KOPT-K1 (cell line): ENCODE data around the gene TPI1.
"Not testable (repeated sequence)": the region's sequence is repeated elsewhere in the genome, so short reads cannot be mapped to it uniquely, and the experiment has no call there.

Experiments
- H3K27ac ChIP-seq: fragments of 200-600 bp; sonication (generic); 2 replicates; pipeline ENCODE4 v1.5.1; 2016; ENCODE audit warnings: antibody characterized with exemption, mild to moderate bottlenecking, low read depth, low read length; ENCODE audit not compliant: poor library complexity, severe bottlenecking
- H3K36me3 ChIP-seq: fragments of 200-600 bp; sonication (generic); 2 replicates; pipeline ENCODE4 v1.5.1; 2017; ENCODE audit warnings: antibody characterized with exemption, mild to moderate bottlenecking, low read length, moderate library complexity; ENCODE audit not compliant: insufficient read depth
- H3K9me3 ChIP-seq: fragments of 200-600 bp; sonication (generic); 2 replicates; pipeline ENCODE4 v1.5.1; 2017; ENCODE audit warnings: antibody characterized with exemption, low read length, mild to moderate bottlenecking; ENCODE audit not compliant: insufficient read depth, poor library complexity, severe bottlenecking

TPI1 gene

GRCh38 chr12:6866920-6867412, 365 bp upstream of the TPI1 start:
- no peaks in the 10 kb centered on the region for H3K9me3 ChIP-seq
- peaks cover 77% of the 10 kb centered on the region for H3K36me3 ChIP-seq
- peak overlapping the region; percentile 95 for H3K27ac ChIP-seq

DNA sequence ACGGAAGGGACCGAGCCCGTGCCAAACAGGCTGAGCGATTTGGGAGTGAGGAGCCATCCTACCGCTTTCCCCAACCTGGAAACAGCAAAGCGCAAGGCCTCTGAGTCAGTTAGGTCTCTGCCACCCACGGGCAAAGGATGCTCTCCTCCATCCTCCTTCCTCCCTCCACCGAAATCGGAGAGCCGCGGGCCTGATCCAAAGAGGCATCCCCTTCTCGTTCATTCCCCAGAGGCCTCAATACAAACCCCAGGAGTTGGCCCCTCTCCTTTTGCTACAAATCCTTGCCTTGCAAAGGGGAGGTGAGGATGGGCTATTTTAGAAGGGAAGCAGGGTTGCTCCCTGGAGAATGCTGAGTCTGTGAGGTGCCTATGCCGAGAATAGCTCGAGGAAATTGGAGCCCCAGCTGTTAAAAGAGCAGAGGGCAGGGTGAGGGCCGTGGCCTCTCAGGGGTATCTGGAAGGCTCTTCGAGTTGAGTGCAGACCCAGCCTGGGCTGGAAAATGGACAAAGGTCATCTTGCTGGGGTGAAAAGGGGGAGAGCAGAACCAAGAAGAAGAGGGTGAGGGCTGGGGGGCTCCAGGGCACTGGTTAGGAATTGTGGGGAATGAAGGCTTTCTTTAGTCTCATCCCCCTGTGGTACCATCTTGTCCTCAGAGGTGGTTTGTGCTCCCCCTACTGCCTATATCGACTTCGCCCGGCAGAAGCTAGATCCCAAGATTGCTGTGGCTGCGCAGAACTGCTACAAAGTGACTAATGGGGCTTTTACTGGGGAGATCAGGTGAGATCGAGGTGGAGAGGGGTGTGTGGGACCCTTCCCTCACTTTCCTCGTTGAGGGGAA, 1.1 kb downstream of the TPI1 start:
- Histone ChIP-seq H3K36me3 (peaks cover 65% of the 10 kb centered on the region), H3K9me3 (no peaks in the 10 kb centered on the region), H3K27ac (peak overlapping the region; percentile 95)

- peak overlapping the region; percentile 95 for H3K27ac ChIP-seq
- no peaks in the 10 kb centered on the region for H3K9me3 ChIP-seq
These were observed 2.0 kb downstream of the TPI1 start for GRCh38 chr12:6869049-6870021.

DNA sequence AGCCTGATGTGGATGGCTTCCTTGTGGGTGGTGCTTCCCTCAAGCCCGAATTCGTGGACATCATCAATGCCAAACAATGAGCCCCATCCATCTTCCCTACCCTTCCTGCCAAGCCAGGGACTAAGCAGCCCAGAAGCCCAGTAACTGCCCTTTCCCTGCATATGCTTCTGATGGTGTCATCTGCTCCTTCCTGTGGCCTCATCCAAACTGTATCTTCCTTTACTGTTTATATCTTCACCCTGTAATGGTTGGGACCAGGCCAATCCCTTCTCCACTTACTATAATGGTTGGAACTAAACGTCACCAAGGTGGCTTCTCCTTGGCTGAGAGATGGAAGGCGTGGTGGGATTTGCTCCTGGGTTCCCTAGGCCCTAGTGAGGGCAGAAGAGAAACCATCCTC, 3.0 kb downstream of the TPI1 start:
- H3K36me3 ChIP-seq = peaks cover 46% of the 10 kb centered on the region
- not testable (repeated sequence) for H3K9me3 ChIP-seq, H3K27ac ChIP-seq

More at GRCh38 chr12:6869049-6870021, 2.0 kb downstream of the TPI1 start:
- H3K36me3 ChIP-seq = peaks cover 55% of the 10 kb centered on the region

- H3K27ac ChIP-seq = peak overlapping the region; percentile 91
- H3K36me3 ChIP-seq = peaks cover 46% of the 10 kb centered on the region
- no peaks in the 10 kb centered on the region for H3K9me3 ChIP-seq
These were observed 4.0 kb downstream of the TPI1 start for GRCh38 chr12:6871052-6871957.

DNA sequence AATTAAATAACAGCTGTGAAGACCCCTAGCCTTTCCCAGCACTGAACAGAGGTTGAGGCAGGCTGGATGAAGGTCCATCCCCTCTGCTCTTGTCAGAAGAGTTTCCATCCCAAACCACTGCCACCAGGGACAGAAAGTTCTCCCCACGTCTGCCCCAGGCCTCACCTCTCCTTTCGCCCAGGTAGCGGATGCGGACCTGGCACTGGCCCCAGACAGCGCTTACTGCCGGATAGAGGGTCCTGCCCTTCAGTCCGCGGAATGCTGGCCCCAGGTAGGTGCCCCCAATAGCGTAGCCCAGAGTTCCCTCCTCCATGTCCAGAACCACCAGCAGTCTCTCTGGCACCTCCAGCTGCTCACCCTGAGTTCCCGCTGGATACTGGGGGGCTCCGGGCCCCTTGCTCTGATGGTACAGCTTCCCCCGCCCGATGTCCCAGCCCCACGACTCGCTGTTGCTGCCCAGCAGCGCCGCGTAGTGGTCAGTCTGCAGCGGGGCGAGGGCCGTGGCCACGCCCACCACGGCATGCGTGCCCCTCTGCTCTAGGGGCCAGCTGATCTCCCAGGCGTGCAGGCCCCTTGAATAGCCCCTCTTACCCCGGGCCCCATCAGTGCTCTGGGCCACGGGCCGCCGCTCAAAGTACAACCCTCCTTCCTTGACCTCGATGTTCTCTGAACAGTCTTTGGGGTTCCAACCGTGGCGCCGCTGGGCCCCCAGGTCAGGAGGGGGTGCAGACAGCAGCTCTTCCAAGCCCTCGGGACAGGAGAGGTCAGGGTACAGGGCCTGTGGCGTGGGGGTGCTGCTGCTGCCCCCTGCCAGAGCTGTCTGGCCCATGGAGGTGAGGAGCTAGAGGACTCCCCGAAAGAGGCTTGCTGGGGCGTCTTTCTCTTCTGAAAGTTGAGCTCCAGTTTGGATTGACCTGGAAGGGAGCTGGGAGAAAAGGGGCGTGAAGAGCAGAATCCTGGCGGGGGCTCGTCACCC, 5.0 kb downstream of the TPI1 start:
- Histone ChIP-seq H3K36me3 (peaks cover 52% of the 10 kb centered on the region), H3K27ac (peak overlapping the region; percentile 91), H3K9me3 (no peaks in the 10 kb centered on the region)

- Histone ChIP-seq H3K27ac (peak within 1 kb of the TSS; percentile 91), H3K36me3 (peaks cover 55% of the 10 kb centered on the region), H3K9me3 (no peaks in the 10 kb centered on the region)
These were observed 6.0 kb downstream of the TPI1 start, which contains the start of gene SPSB2 for GRCh38 chr12:6873094-6874014. Gene SPSB2 (minus strand): TSS chr12:6873303. CDS start chr12:6872901, 402 bp downstream.

- not testable (repeated sequence) for H3K9me3 ChIP-seq
- peaks cover 52% of the 10 kb centered on the region for H3K36me3 ChIP-seq
- peak overlapping the region; percentile 91 for H3K27ac ChIP-seq
These were observed 6.7 kb downstream of the TPI1 start for GRCh38 chr12:6874015-6874368.

- not testable (repeated sequence) for H3K27ac ChIP-seq, H3K9me3 ChIP-seq
- H3K36me3 ChIP-seq = peaks cover 34% of the 10 kb centered on the region; the same call in 1 of the 2 replicates
These were observed 12.5 kb downstream of the TPI1 start for GRCh38 chr12:6879824-6880223.

DNA sequence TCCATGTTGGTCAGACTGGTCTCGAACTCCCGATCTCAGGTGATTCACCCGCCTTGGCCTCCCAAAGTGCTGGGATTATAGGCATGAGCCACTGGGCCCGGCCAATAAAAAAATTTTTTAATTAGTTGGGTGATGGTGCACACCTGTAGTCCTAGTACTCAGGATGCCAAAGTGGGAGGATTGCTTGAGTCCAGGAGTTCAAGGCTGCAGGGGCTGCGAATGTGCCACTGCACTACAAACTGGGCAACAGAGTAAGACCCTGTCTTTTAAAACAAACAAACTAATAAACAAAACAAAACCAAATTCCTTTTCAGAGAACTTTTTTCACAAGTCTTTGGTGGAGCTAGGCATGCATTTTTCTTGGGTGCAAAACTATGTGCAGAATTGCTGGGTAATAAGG, 15.9 kb downstream of the TPI1 start:
- Histone ChIP-seq H3K9me3 (no peaks in the 10 kb centered on the region), H3K27ac (no peak overlapping the region), H3K36me3 (peaks cover 18% of the 10 kb centered on the region; the same call in 1 of the 2 replicates)

- H3K9me3 ChIP-seq = no peaks in the 10 kb centered on the region
- H3K36me3 ChIP-seq = peaks cover 18% of the 10 kb centered on the region; the same call in 1 of the 2 replicates
- H3K27ac ChIP-seq = no peak overlapping the region
These were observed 16.4 kb downstream of the TPI1 start for GRCh38 chr12:6883683-6884082.

- H3K9me3 ChIP-seq = no peaks in the 10 kb centered on the region
- peaks cover 18% of the 10 kb centered on the region; the same call in 1 of the 2 replicates for H3K36me3 ChIP-seq
- H3K27ac ChIP-seq = no peak overlapping the region
These were observed 17.2 kb downstream of the TPI1 start for GRCh38 chr12:6884539-6884938.
